ENCODE results near the gene TTC13. TPM values are rescaled to one million over a fixed set of nuclear protein-coding genes. Genes with fewer than 3 reads are reported as not detected.

Gene TTC13
- total and polyA plus RNA-seq, 4 donors, result 2.6 to 17.5 (median 6.8) TPM

- WGBS, result 20% methylated on average over 2 of the region's 2 CpGs
- H3K4me1 ChIP-seq (ENCODE audit: control insufficient read depth in 4 of 4, insufficient read depth in 4 of 4, low read length in 3 of 4), result peaks cover 3 to 16% (median 8%) of the 10 kb centered on the region in 4 donors
- H3K9ac ChIP-seq (ENCODE audit: low read depth in 1 of 2, low read length in 2 of 2), result no peak overlapping the region
- H3K27me3 ChIP-seq (ENCODE audit: control insufficient read depth in 4 of 4, insufficient read depth in 4 of 4, low read length in 3 of 4), result no peaks in the 10 kb centered on the region
- TF ChIP-seq RAD21 (IDR thresholded peaks at IDR 0.05) (peak in 1 of 2 donors; percentile 18), GABPA (IDR thresholded peaks at IDR 0.05 in 1 of 2, conservative IDR thresholded peaks at IDR 0.05 in 1 of 2) (no peak), HNF4A (conservative IDR thresholded peaks at IDR 0.05) (peak; percentile 25), YY1 (IDR thresholded peaks at IDR 0.05) (peak; percentile 32)
- no peak for DNase-seq (ENCODE audit: low spot score)
- no peak overlapping the region for H3K27ac ChIP-seq (ENCODE audit: low read depth in 1 of 2, low read length in 2 of 2)
- H3K9me3 ChIP-seq (ENCODE audit: control insufficient read depth in 4 of 4, low read length in 3 of 4), result no peaks in the 10 kb centered on the region
- H3K36me3 ChIP-seq (ENCODE audit: control insufficient read depth in 4 of 4, insufficient read depth in 3 of 4, low read depth in 1 of 4, low read length in 3 of 4), result peaks cover 0 to under 1% (median 0%) of the 10 kb centered on the region in 4 donors
- H3K4me3 ChIP-seq (ENCODE audit: low read depth in 1 of 3, low read length in 3 of 3), result no peak overlapping the region
Observed at GRCh38 chr1:230964896-230965295, 13.8 kb downstream of the TTC13 start.

DNA sequence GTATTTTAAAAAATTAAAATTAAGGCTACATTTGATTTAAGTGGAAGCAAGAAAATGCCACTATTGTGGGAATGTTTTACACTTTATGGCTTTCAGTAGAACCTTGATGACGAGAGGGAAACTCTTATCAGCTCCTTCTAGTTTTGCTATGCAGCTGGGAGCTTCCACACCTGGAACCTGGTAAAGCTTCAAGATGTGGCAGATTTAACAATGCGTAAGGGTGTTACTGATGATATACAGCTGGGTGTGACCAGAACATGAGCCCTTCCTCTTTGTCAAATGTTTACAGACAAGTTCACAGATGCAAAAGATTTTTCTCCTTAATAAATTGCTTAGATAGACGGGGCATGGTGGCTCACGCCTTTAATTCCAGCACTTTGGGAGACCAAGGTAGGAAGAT is 20.3 kb downstream of the TTC13 start:
- Histone ChIP-seq H3K27me3 (ENCODE audit: control insufficient read depth in 4 of 4, insufficient read depth in 4 of 4, low read length in 3 of 4) (no peaks in the 10 kb centered on the region), H3K27ac (ENCODE audit: low read depth in 1 of 2, low read length in 2 of 2) (no peak overlapping the region), H3K36me3 (ENCODE audit: control insufficient read depth in 4 of 4, insufficient read depth in 3 of 4, low read depth in 1 of 4, low read length in 3 of 4) (peaks cover 0 to 11% (median 7%) of the 10 kb centered on the region in 4 donors), H3K4me1 (ENCODE audit: control insufficient read depth in 4 of 4, insufficient read depth in 4 of 4, low read length in 3 of 4) (no peaks in the 10 kb centered on the region), H3K4me3 (ENCODE audit: low read depth in 1 of 3, low read length in 3 of 3) (no peak overlapping the region), H3K9me3 (ENCODE audit: control insufficient read depth in 4 of 4, low read length in 3 of 4) (no peaks in the 10 kb centered on the region), H3K9ac (ENCODE audit: low read depth in 1 of 2, low read length in 2 of 2) (no peak overlapping the region)
- no peak for DNase-seq (ENCODE audit: low spot score)
- WGBS, result 93% methylated on average over 4 of the region's 4 CpGs
- TF ChIP-seq MAX (IDR thresholded peaks at IDR 0.05) (no peak), EGR1 (IDR thresholded peaks at IDR 0.05; ENCODE audit: low read depth in 2 of 2) (no peak), TAF1 (conservative IDR thresholded peaks at IDR 0.05) (no peak), FOXA1 (IDR thresholded peaks at IDR 0.05) (no peak), HNF4G (IDR thresholded peaks at IDR 0.05) (no peak), GABPA (IDR thresholded peaks at IDR 0.05 in 1 of 2, conservative IDR thresholded peaks at IDR 0.05 in 1 of 2) (no peak), CTCF (IDR thresholded peaks at IDR 0.05; ENCODE audit: low read depth, low read length, missing input control) (no peak), SP1 (IDR thresholded peaks at IDR 0.05) (no peak), YY1 (IDR thresholded peaks at IDR 0.05) (no peak), RAD21 (IDR thresholded peaks at IDR 0.05) (no peak)
- TF ChIP-seq, protein P1, sequence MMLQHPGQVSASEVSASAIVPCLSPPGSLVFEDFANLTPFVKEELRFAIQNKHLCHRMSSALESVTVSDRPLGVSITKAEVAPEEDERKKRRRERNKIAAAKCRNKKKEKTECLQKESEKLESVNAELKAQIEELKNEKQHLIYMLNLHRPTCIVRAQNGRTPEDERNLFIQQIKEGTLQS (IDR thresholded peaks at IDR 0.05), result no peak
- TF ChIP-seq, protein P2, sequence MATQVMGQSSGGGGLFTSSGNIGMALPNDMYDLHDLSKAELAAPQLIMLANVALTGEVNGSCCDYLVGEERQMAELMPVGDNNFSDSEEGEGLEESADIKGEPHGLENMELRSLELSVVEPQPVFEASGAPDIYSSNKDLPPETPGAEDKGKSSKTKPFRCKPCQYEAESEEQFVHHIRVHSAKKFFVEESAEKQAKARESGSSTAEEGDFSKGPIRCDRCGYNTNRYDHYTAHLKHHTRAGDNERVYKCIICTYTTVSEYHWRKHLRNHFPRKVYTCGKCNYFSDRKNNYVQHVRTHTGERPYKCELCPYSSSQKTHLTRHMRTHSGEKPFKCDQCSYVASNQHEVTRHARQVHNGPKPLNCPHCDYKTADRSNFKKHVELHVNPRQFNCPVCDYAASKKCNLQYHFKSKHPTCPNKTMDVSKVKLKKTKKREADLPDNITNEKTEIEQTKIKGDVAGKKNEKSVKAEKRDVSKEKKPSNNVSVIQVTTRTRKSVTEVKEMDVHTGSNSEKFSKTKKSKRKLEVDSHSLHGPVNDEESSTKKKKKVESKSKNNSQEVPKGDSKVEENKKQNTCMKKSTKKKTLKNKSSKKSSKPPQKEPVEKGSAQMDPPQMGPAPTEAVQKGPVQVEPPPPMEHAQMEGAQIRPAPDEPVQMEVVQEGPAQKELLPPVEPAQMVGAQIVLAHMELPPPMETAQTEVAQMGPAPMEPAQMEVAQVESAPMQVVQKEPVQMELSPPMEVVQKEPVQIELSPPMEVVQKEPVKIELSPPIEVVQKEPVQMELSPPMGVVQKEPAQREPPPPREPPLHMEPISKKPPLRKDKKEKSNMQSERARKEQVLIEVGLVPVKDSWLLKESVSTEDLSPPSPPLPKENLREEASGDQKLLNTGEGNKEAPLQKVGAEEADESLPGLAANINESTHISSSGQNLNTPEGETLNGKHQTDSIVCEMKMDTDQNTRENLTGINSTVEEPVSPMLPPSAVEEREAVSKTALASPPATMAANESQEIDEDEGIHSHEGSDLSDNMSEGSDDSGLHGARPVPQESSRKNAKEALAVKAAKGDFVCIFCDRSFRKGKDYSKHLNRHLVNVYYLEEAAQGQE (IDR thresholded peaks at IDR 0.05), result no peak
